ENCODE data around the gene ADM5. TPM values are rescaled to one million over a fixed set of nuclear protein-coding genes. Genes with fewer than 3 reads are reported as not detected.
A peak's percentile ranks its signal among the peaks of the same experiment; 100 is the strongest.

ADM5 gene
- total RNA-seq, 1 donor from 2014 or later: 1.5 TPM

DNA sequence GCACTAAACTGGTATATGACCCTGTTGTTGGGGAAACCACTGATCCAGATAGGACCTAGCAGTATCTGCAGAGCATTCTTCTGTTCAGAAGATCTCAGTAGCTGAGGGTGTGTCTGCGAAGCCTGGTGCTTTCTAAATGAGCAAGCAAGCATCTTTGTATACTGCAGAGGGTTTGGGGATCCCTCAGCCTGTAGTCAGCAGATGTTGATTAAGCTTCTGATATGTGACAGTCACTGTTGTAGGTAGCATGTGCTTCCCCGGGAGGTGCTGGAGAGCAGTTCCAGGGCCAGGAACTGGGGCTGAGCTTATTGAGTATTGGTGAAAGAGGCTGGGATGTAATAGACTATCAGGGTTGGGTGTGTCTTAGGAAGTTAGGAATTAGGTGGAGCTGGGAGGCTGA is 45.9 kb upstream of the ADM5 start:
- peaks cover 46% of the 10 kb centered on the region for H3K4me1 Mint-ChIP-seq (ENCODE audit: unreplicated experiment)
- H3K36me3 Mint-ChIP-seq (ENCODE audit: unreplicated experiment): peaks cover 14% of the 10 kb centered on the region
- peak overlapping the region; percentile 29 for H3K27ac Mint-ChIP-seq (ENCODE audit: unreplicated experiment)

DNA sequence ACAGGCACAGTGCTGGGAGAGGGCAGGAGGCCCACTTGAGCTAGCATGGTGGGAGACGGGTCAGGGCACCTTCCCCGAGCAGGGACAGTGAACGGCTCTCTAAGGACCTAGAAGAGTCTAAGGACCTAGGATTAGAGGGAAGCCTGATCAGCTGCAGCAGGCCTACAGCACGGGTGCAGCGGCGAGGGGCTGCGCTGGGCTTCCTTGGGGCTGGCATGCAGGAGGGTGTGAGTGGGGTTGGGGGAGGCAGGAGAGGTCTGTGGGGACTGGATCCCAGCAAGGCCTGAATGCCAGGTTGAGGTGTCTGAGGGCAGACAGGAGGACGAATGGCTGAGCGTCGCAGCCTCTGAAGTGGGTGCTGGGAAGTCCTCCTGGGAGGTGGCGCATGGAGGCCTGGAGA is 43.8 kb upstream of the ADM5 start:
- no peak for DNase-seq (ENCODE audit: extremely low spot score, unreplicated experiment)
- H3K27ac Mint-ChIP-seq (ENCODE audit: unreplicated experiment): no peak overlapping the region
- TF ChIP-seq, protein P1, sequence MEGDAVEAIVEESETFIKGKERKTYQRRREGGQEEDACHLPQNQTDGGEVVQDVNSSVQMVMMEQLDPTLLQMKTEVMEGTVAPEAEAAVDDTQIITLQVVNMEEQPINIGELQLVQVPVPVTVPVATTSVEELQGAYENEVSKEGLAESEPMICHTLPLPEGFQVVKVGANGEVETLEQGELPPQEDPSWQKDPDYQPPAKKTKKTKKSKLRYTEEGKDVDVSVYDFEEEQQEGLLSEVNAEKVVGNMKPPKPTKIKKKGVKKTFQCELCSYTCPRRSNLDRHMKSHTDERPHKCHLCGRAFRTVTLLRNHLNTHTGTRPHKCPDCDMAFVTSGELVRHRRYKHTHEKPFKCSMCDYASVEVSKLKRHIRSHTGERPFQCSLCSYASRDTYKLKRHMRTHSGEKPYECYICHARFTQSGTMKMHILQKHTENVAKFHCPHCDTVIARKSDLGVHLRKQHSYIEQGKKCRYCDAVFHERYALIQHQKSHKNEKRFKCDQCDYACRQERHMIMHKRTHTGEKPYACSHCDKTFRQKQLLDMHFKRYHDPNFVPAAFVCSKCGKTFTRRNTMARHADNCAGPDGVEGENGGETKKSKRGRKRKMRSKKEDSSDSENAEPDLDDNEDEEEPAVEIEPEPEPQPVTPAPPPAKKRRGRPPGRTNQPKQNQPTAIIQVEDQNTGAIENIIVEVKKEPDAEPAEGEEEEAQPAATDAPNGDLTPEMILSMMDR (IDR thresholded peaks at IDR 0.05): no peak

More for the DNA sequence above, 45.9 kb upstream of the ADM5 start:
- no peak for DNase-seq (ENCODE audit: extremely low spot score, unreplicated experiment)
- H3K4me3 Mint-ChIP-seq (ENCODE audit: unreplicated experiment): peak overlapping the region; percentile 95
- no peaks in the 10 kb centered on the region for H3K9me3 Mint-ChIP-seq (ENCODE audit: unreplicated experiment)
- no peaks in the 10 kb centered on the region for H3K27me3 Mint-ChIP-seq (ENCODE audit: unreplicated experiment)
- TF ChIP-seq, protein P1 (IDR thresholded peaks at IDR 0.05): no peak

DNA sequence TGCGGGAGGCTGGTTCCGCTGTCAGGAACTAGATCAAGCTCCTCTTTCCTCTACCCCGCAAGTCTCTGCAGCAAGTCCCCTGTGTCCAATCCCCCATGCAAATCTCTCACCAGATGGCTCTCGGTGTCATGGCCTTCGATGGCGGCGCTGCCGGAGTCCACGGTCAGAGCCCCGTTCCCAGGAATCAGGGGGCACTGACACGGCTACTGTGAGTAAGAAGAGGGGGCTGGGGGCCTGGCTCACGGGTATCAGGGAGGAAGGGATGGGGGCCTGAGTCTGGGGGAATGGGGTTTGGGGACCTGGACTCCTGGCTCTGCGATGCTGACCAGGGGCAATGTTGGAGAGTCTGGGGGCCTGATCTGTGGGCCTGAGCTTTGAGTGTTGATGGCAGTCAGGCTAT is 43.4 kb upstream of the ADM5 start:
- no peaks in the 10 kb centered on the region for H3K9me3 Mint-ChIP-seq (ENCODE audit: unreplicated experiment)

More for the DNA sequence above, 43.8 kb upstream of the ADM5 start:
- H3K4me3 Mint-ChIP-seq (ENCODE audit: unreplicated experiment): no peak overlapping the region
- peaks cover 32% of the 10 kb centered on the region for H3K4me1 Mint-ChIP-seq (ENCODE audit: unreplicated experiment)
- H3K36me3 Mint-ChIP-seq (ENCODE audit: unreplicated experiment): peaks cover 21% of the 10 kb centered on the region
- no peaks in the 10 kb centered on the region for H3K27me3 Mint-ChIP-seq (ENCODE audit: unreplicated experiment)
- no peaks in the 10 kb centered on the region for H3K9me3 Mint-ChIP-seq (ENCODE audit: unreplicated experiment)

DNA sequence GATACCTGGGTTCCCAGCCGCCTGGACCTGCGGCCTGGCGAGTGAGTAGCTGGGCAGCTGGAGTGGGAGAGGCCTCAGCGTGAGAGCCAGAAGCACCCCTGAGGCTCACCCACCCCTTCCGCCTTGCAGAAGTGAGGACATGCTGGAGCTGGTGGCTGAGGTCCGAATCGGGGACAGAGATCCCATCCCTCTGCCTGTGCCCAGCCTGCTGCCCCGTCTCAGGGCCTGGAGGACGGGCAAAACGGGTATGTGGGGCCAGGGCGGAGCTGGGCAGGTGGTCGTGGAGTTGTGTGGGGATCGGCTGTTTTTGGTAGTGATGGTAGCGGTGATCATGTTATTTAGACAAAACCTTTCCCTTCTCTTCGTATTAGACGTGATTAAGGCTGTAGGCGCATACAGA is 42.8 kb upstream of the ADM5 start:
- Mint-ChIP-seq H3K27me3 (ENCODE audit: unreplicated experiment) (no peaks in the 10 kb centered on the region), H3K4me1 (ENCODE audit: unreplicated experiment) (peaks cover 22% of the 10 kb centered on the region), H3K9me3 (ENCODE audit: unreplicated experiment) (no peaks in the 10 kb centered on the region), H3K4me3 (ENCODE audit: unreplicated experiment) (no peak overlapping the region), H3K36me3 (ENCODE audit: unreplicated experiment) (peaks cover 21% of the 10 kb centered on the region), H3K27ac (ENCODE audit: unreplicated experiment) (peak overlapping the region; percentile 52)
- TF ChIP-seq, protein P1 (IDR thresholded peaks at IDR 0.05): no peak
- no peak for DNase-seq (ENCODE audit: extremely low spot score, unreplicated experiment)

More for the DNA sequence above, 43.4 kb upstream of the ADM5 start:
- TF ChIP-seq, protein P1 (IDR thresholded peaks at IDR 0.05): no peak
- DNase-seq (ENCODE audit: extremely low spot score, unreplicated experiment): no peak
- Mint-ChIP-seq H3K4me3 (ENCODE audit: unreplicated experiment) (no peak overlapping the region), H3K36me3 (ENCODE audit: unreplicated experiment) (peaks cover 21% of the 10 kb centered on the region), H3K27me3 (ENCODE audit: unreplicated experiment) (no peaks in the 10 kb centered on the region), H3K4me1 (ENCODE audit: unreplicated experiment) (peaks cover 28% of the 10 kb centered on the region), H3K27ac (ENCODE audit: unreplicated experiment) (no peak overlapping the region)

DNA sequence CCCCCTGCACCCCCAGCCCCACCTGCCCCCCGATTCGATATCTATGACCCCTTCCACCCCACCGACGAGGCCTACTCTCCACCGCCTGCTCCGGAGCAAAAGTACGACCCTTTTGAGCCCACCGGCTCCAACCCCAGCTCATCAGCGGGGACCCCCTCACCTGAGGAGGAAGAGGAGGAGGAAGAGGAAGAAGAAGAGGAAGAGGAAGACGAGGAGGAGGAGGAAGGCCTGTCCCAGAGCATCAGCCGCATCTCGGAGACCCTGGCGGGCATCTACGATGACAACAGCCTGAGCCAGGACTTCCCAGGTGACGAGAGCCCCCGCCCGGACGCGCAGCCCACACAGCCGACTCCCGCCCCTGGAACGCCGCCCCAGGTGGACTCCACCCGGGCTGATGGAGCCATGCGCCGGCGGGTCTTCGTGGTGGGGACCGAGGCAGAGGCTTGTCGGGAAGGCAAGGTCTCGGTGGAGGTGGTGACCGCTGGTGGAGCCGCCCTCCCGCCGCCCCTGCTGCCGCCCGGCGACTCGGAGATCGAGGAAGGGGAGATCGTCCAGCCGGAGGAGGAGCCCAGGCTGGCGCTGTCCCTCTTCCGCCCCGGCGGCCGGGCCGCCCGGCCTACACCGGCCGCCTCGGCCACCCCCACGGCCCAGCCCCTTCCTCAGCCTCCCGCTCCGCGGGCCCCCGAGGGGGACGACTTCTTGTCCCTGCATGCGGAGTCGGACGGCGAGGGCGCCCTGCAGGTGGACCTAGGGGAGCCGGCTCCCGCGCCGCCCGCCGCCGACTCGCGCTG is 38.2 kb upstream of the ADM5 start:
- Mint-ChIP-seq H3K27me3 (ENCODE audit: unreplicated experiment) (no peaks in the 10 kb centered on the region), H3K4me1 (ENCODE audit: unreplicated experiment) (no peaks in the 10 kb centered on the region), H3K9me3 (ENCODE audit: unreplicated experiment) (no peaks in the 10 kb centered on the region), H3K4me3 (ENCODE audit: unreplicated experiment) (no peak overlapping the region), H3K27ac (ENCODE audit: unreplicated experiment) (no peak overlapping the region), H3K36me3 (ENCODE audit: unreplicated experiment) (peaks cover 28% of the 10 kb centered on the region)
- no peak for DNase-seq (ENCODE audit: extremely low spot score, unreplicated experiment)
- TF ChIP-seq, protein P1 (IDR thresholded peaks at IDR 0.05): no peak

Measured in osteocyte (in vitro differentiated cells).